Fibroblast of the aortic adventitia (primary cell): Measurements from ENCODE around the gene PSMG4. TPM values are rescaled to one million over a fixed set of nuclear protein-coding genes. Genes with fewer than 3 reads are reported as not detected.

Experiments
- DNase-seq: peaks from one replicate; pipeline ENCODE4 v3.0.0-alpha.2; 2010; ENCODE audit warnings: low read depth
- H3K4me3 ChIP-seq: 2 replicates; pipeline ENCODE4 v1.5.1; 2011; ENCODE audit warnings: low read depth, mild to moderate bottlenecking, control low read depth, low read length, moderate library complexity
- total RNA-seq: library from RNA; depleted of rRNA; stranded (reverse); fragments of >200 nt; gene quantifications from 2 replicates; pipeline ENCODE4 v1.2.3, GENCODE V29; 2012; ENCODE audit warnings: low replicate concordance
- TF ChIP-seq, protein P1 (sequence below): IDR thresholded peaks from 2 replicates; pipeline ENCODE4 v1.5.1; 2011; ENCODE audit warnings: mild to moderate bottlenecking, low read length, control low read depth, inconsistent platforms; ENCODE audit not compliant: insufficient read depth

PSMG4 gene
- total RNA-seq, 1 donor: 15.4 TPM

DNA sequence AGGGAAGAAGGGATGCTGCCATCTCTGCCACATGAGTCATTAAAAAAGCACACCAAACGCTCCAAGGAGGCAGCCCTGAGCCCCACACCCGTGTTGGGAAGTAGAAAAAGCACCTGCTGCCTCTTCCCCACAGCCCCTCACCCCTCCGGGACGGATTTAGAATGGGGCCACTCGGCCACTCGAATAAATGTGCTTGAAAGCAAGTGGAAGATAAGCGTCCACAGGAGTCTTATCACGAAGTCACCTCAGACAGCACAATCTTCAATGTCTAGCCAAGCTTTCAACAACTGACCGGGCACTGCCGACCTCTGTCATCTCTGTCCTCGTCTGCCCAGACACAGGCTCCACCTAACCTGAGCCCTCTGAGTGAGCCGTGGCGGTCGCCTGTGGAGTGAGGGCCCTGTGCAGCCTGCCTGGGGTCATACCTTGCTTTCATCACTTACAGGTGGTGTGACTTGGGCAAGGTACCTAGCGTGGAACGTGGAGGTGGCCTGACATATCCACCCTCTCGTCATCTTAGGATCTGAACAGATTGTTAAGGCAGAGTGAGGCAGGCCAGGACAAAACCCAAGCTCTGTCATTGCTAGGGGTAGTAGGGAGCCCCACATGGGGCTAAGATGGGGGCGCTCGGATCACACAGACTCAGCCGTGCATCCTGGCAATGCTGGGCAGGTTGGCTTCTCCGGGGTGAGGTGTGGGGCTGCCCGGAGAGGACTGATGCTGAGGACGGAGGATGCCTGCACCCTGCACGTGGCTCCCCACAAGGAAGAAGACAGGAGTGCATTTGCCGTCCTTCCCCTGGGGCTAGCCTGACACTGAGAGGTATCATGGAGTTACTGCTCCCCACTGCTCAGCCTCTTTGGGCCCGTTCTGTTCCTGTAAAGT, 34.8 kb downstream of the PSMG4 start:
- TF ChIP-seq, protein P1, sequence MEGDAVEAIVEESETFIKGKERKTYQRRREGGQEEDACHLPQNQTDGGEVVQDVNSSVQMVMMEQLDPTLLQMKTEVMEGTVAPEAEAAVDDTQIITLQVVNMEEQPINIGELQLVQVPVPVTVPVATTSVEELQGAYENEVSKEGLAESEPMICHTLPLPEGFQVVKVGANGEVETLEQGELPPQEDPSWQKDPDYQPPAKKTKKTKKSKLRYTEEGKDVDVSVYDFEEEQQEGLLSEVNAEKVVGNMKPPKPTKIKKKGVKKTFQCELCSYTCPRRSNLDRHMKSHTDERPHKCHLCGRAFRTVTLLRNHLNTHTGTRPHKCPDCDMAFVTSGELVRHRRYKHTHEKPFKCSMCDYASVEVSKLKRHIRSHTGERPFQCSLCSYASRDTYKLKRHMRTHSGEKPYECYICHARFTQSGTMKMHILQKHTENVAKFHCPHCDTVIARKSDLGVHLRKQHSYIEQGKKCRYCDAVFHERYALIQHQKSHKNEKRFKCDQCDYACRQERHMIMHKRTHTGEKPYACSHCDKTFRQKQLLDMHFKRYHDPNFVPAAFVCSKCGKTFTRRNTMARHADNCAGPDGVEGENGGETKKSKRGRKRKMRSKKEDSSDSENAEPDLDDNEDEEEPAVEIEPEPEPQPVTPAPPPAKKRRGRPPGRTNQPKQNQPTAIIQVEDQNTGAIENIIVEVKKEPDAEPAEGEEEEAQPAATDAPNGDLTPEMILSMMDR: no peak
- no peak for DNase-seq
- no peak overlapping the region for H3K4me3 ChIP-seq

DNA sequence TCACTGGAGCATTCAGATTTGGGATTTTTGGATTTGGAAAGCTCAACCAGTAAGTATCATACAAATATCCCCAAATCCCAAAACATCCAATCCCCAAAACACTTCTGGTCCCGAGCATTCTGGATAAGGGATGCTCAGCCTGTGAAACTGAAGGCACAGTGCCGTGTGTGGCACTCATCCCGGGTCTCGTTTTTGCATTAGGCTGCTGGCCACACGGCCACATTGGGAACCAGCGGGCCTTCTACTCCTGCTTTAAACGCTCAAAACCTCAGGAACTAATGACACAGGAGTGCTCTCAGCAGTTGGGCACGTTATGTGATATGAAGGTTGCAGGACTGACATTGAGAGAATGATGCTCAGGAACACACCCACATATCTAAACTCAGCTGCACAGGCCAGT, 35.6 kb downstream of the PSMG4 start:
- no peak overlapping the region for H3K4me3 ChIP-seq
- DNase-seq: no peak
- TF ChIP-seq, protein P1: no peak

DNA sequence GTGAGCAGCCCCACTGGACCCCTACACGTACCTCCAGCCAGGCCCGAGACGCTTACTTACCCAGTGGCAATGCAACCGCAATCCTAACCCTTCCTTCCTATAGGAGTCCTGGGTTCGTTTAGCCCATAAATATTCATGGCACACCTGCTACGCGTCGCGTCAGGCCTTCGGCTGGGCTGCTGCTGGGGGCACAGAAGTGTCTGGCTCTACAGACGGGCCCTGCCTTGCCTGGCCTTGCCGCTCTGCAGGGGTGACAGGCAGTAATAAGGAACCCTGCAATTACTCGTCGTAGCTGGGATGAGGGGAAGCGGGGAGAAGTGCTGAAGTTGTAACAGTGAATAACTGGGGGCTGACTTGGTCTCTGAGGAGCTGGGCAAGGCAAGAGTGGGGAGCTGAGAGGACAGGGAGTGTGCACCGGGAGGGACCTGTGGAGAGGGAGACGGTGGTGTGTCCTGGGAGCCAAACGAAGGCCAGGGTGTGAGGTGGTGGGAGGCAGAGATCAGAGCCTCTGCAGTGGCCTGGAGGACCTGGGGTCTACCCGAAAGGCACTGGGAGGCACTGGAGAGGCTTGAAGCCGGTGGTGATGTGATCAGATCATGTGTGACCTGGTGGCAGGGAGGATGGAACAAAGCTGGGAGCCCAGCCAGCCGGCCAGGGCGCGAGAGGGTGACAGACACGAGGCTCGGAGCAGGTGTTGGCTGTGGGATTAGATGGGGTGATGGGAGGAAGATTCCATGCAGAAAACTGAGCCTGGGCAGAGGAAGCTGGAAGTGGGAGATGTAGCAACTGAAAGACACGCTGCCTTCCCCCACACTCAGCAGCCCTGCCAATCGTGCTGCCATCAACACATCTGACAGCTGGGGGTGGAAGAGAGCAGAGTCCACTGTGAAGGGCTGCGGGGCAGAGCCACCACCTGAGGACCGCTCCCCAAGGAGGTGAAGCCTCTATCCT, 36.4 kb downstream of the PSMG4 start:
- TF ChIP-seq, protein P1: peak; percentile 2
- no peak for DNase-seq
- no peak overlapping the region for H3K4me3 ChIP-seq

DNA sequence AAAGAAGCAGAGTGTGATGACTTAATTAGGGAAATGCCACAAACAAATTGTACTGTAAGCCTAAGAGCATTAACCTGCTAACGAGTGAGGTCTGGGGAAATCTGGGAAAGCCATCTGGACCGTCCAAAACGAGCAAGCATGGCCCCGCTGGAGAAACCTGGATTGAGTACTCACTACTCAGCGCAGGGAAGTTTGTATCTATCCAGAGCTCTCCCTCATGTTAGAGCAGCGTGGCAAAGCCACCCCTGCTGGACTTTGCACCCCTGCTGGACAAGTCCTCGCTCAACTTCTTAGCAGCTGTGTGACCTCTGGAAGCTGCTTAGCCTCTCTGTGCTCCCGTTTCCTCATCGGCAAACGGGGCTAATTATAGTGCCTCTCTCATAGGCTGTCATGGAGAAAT, 37.3 kb downstream of the PSMG4 start:
- TF ChIP-seq, protein P1: no peak
- no peak for DNase-seq
- no peak overlapping the region for H3K4me3 ChIP-seq

DNA sequence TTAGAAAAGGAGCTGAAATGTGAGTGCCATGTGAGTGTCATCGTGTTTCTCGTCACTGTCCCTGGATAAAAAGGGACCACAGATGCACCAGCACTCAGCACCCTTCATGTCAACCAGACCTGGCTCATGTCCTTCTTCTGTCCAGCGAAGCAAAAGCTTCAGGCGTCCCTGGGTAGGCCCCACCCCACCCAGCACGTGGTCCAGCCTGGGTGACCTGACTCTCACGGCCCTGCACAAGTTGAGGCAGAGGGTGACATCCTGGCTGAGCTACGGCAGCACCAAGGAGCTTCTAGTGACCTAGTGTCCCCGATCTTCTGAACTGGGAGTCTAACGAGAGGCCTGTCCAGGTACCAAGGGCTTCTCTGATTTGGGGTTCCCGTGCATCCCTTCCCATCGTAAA, 37.8 kb downstream of the PSMG4 start:
- H3K4me3 ChIP-seq: no peak overlapping the region
- DNase-seq: no peak
- TF ChIP-seq, protein P1: no peak

DNA sequence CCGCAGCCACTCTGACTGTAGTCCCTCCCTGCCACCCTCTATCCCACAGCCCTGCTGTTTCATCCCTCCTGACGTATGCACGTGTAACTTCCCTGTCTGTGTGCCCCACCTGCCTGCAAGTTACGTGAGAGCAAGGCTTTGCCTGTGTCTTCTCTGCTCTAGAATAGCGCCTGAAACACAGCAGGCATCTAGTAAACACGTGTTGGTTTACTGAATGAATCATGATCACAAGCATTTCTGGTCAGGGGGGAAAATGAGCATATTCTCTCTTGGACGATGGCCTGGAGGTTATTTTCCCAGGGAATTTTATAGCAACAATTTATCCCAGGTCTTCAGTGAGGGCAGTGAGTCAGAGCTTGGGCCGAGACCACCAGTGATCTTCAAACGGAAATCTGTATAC, 38.3 kb downstream of the PSMG4 start:
- TF ChIP-seq, protein P1: no peak
- no peak for DNase-seq
- H3K4me3 ChIP-seq: no peak overlapping the region
